HG03135 (cell line): ENCODE data around the gene CAMTA1.

Experiments used
- ATAC-seq: cut with Tn5 transposase; IDR thresholded peaks from one replicate; pipeline ENCODE4 v1.9.1; 2021; ENCODE audit warnings: mild to moderate bottlenecking, moderate library complexity; ENCODE audit not compliant: unreplicated experiment

CAMTA1 gene

GRCh38 chr1:7572654-7573152 is 787.4 kb downstream of the CAMTA1 start:
- no peak for ATAC-seq

GRCh38 chr1:7573481-7573880 is 788.2 kb downstream of the CAMTA1 start:
- no peak for ATAC-seq

- ATAC-seq: no peak
These were observed 789.1 kb downstream of the CAMTA1 start for GRCh38 chr1:7574121-7575040.

GRCh38 chr1:7575041-7575400 is 789.8 kb downstream of the CAMTA1 start:
- ATAC-seq: no peak

- no peak for ATAC-seq
These were observed 791.8 kb downstream of the CAMTA1 start for GRCh38 chr1:7576946-7577657.

- no peak for ATAC-seq
These were observed 793.0 kb downstream of the CAMTA1 start for GRCh38 chr1:7578206-7578605.

GRCh38 chr1:7579016-7579415 is 793.8 kb downstream of the CAMTA1 start:
- no peak for ATAC-seq

- ATAC-seq: no peak
These were observed 794.9 kb downstream of the CAMTA1 start for GRCh38 chr1:7579831-7580804.

- no peak for ATAC-seq
These were observed 795.9 kb downstream of the CAMTA1 start for GRCh38 chr1:7580923-7581753.

GRCh38 chr1:7581754-7582459 is 796.7 kb downstream of the CAMTA1 start:
- no peak for ATAC-seq

- no peak for ATAC-seq
These were observed 797.3 kb downstream of the CAMTA1 start for GRCh38 chr1:7582460-7582972.

- no peak for ATAC-seq
These were observed 798.2 kb downstream of the CAMTA1 start for GRCh38 chr1:7583291-7584096.

GRCh38 chr1:7584157-7584556 is 798.9 kb downstream of the CAMTA1 start:
- no peak for ATAC-seq

GRCh38 chr1:7584643-7585042 is 799.4 kb downstream of the CAMTA1 start:
- ATAC-seq: no peak

- ATAC-seq: no peak
These were observed 800.1 kb downstream of the CAMTA1 start for GRCh38 chr1:7585216-7585907.

- ATAC-seq: no peak
These were observed 801.0 kb downstream of the CAMTA1 start for GRCh38 chr1:7586031-7586941.
